Inflammatory macrophage treated with lipopolysaccharide for 4 hours (primary cell): ENCODE data around the gene UBASH3A.

ENCODE experiments used
- DNase-seq: peaks from one replicate; pipeline ENCODE4 v3.0.0-alpha.2; 2020

Gene UBASH3A

GRCh38 chr21:42375506-42375905 is 28.2 kb upstream of the UBASH3A start:
- no peak for DNase-seq

GRCh38 chr21:42375966-42376337 is 27.8 kb upstream of the UBASH3A start:
- DNase-seq = no peak

GRCh38 chr21:42376338-42376982 is 27.2 kb upstream of the UBASH3A start:
- DNase-seq = no peak

GRCh38 chr21:42377211-42377950 is 26.3 kb upstream of the UBASH3A start:
- no peak for DNase-seq

DNA sequence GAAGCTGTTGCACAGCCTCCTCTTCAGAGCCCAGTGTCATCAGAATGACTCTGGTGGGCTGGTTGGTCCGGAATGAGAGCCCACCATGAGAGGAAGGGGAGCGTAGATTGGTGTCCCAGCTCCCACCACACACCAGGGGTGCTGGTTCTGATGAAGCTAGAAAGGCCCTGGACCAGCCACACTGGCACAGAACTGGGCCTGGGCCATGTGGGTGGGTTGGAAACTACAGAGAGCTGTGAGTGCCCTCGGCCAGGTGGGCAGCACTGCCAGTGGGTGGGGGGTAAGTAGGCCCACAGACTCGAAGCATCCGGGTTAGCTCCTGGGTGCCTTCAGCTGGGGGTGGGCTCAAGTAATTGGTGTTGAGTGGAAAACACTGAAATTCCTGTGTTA is 25.8 kb upstream of the UBASH3A start:
- no peak for DNase-seq

- DNase-seq = no peak
Measured at GRCh38 chr21:42378418-42378817, 25.3 kb upstream of the UBASH3A start.

DNA sequence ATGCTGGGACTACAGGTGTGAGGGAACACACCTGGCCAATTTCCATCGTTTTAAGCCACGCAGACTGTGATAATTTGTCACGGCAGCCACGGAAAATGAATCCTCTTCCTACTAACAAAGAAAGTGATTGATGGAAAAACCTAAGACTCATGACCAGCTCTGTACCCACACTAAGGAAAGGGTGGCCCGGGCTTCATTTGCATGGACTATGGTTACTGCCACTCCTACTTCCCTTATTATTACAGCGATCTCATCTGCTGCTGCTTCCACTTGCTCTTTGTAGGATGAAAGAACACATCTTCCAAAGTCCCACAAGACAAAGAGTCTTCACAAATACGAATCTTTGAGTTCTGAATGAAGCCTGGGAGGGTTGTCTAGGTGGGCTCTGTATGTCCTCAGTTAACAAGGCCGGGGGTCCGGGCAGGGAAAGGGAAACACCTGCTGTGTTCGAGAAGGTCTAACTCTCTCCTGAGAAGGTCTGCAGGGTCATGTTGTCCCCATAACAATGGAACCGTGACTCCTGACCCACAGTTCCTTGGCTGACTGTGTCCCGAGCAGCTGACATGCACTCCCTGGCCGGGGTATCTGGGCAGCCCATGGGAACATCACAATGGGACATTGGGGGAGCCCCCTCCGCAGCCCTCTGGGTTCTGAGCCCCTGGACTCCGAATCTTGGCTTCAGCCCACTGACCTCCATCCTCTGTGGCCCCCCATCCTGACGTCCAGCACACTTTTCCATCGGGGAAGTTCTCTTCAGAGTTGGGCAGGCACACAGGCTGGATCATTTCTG is 24.1 kb upstream of the UBASH3A start:
- DNase-seq = peak; percentile 56

DNA sequence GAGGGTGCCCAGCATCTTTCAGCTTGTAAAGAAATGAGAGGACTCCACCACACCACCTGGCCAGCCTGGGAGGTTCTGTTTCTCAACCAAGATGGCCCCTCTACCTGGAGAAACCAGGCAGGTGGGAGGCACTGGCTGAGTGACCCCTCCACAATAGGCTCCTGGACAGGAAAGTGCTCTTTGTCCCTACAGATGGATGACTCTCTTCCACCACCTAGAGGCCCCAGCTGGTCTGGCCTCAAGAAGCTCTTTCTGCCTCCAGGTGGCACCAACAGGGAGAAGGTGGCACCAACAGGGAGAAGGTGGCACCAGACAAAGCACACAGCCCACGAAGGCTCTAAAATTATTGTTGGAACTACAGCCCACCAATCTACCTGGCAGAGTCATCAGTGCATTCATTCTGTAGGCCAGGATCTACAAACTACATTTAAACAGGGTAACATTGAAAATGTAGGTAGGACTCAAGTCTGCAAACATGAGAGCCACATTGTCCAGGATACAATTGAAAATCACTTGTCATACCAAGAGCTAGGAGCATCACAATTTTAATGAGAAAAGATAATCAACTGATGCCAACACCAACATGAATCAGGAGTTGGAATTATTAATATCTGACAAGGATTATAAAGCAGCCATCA is 22.2 kb upstream of the UBASH3A start:
- peak; percentile 61 for DNase-seq

DNA sequence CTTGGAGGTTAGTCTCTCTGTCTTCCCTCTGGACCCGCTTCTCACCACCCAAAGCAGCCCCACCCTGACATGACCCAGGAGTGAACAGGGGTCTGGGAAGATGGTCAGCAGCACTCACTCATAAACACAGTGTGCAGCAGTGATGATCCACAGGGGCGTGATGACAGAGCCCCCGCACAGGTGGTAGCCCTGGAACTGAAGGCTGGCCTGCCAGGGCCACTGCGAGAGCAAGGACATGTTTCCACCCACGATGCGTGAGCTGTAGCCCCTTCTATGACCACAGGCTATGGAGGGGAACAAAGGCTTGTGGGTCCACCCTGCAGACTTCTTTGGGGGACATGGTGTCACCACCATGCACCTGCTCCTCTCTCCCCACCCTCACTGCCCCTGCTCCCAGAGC is 20.8 kb upstream of the UBASH3A start:
- DNase-seq = no peak

DNA sequence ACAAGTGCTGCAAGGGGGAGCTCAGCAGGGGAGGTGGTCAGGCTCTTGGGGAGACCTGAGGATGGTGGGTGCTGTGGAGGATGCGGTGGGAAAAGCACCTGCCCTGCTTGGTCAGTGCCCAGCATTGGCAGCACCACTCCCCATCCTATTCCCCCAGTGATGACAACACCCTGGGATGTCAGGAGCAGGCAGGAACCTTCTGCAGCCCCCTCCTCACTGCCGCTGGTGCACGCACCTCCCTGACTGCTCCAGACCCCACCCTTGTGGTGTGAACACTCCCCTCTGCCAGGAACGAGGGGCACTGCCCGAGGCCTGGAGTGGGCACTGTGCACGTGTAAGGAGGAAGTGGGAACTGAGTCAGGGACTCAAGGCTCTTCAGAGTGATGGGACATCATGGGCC is 20.4 kb upstream of the UBASH3A start:
- no peak for DNase-seq

DNA sequence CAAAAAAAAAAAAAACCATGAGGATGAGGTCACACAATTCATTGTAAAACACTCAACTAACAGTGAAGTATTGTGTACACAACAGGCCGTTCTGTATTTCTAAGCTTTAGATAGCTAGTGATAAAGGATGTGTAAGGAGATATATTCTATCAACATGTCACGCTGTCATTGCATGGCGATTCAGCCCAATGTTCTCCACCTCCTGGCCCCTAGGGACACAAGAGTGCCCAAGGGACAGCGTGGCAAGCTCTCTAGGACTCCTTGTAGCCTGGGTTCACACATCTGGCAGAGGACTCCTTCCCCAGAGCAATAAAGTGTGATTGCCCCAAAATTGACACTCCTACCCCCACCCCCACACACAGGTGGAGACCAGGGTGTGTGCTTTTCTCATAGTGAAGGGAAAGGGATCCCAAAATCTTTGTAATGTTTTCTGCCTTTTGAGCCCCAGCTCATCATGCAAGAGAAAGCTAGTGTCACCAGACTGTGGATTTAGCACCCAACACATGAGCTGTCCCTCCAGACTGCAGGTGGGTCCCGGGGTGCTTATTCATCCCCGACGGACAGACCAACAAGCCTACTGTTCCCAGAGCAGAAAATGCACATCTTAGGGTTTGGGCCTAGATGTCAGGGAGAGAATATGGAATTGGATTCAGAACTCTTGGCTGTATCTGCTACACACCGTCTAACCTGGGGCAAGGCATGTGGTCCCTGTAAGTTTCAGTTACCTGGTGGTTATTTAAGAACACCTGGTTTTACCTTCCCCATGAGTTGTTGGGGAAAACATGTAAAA is 19.4 kb upstream of the UBASH3A start:
- DNase-seq = no peak

GRCh38 chr21:42384989-42385388 is 18.7 kb upstream of the UBASH3A start:
- DNase-seq = peak; percentile 68

GRCh38 chr21:42385619-42386018 is 18.1 kb upstream of the UBASH3A start:
- no peak for DNase-seq

- DNase-seq = peak; percentile 34
Measured at GRCh38 chr21:42386034-42386591, 17.6 kb upstream of the UBASH3A start.

GRCh38 chr21:42387164-42387563 is 16.5 kb upstream of the UBASH3A start:
- peak; percentile 64 for DNase-seq

DNA sequence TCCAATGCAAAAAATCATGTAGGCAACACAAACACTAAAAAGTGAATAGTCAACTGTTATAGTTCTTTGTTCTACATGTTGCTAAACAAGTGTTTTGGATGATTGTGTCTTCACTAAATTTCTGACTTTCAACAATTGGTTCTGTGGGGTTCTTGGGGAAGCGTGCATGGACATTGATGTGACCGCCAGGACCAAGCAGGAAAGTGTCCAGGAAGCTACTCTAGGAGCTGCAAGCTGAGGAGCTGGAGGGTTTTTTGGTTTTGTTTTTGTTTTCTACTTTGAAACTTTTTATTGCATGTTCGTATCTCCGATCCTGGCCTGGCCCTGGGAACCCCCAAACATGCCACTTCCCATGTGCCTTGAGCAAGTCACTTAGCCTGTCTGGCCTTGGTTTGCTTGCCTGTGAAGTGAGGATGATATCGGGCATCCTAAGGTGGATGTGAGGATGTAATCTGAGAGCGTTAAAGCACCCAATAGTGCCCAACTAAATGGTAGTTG is 15.8 kb upstream of the UBASH3A start:
- no peak for DNase-seq

GRCh38 chr21:42388740-42389448 is 14.8 kb upstream of the UBASH3A start:
- DNase-seq = no peak

DNA sequence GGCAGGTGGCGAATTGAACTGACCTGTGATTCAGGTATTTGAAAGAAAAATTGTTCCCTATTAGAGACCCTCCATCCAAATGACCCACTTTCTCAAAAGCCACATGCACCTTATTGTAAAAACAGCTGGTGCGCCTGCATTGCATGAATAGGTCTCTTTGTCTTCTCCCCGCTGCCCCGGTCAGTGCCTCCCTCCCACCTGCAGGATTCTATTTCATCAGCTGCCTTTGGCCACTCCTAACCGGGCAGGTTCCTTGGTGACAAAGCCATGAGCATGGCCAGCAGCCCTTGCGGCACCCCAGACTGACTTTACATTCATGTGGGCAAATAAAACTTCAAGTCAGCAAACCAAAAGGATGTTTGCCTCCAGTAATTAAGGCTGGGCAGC is 14.3 kb upstream of the UBASH3A start:
- DNase-seq = no peak

DNA sequence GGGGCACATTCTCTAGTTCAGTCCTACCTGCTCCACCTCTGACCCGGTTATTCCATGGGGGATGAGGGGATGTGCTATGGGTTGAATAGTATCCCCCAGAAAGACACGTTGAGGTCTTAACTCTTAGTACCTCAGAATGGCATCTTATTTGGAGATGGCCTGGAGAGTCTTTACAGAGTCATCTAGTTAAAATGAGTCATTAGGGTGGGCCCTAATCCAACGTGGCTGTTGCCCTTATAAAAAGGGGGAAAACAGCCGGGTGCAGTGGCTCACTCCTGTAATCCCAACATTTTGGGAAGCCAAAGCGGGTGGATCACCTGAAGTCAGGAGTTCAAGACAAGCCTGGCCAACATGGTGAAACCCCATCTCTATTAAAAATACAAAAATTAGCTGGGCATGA is 13.5 kb upstream of the UBASH3A start:
- DNase-seq = no peak

DNA sequence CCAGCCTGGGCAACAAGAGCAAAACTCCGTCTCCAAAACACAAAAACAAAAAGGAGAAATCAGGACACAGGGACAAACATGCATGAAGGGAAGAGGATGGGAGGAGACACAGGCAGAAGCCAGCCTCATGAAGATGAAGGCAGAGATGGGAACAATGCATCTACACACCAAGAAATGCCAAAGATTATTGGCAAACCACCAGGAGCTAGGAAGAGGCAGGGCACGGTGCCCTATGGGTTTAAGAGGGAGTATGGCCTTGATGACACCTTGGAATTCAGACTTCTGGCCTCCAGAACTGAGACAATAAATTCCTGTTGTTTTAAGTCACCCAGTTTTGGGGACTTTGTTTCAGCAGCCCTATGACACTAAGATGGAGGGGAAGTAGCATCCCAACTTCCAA is 13.0 kb upstream of the UBASH3A start:
- DNase-seq = no peak

DNA sequence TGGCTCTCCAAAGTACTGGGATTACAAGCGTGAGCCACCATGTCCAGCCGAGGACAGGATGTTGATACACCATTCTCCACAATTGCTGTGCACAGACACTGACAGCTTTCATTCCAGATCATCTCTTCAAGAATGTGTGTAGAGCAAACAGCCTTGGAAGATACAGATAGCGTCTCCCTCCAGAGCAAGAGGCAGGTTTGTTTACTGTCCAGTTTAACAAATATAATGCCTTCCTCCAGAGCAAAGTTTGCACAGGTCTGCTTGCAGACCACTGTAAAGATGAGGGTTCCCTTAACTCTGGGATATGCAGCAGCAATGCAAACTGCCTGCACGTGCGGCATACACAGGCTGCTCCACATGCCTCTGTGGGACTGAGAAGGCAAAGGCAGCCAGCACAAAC is 12.4 kb upstream of the UBASH3A start:
- no peak for DNase-seq
